NT2/D1 (cell line): ENCODE results near the gene TLE7.

Experiments
- SUZ12 ChIP-seq: IDR thresholded peaks from 2 replicates; pipeline ENCODE4 v1.6.1; 2011; ENCODE audit not compliant: insufficient read length, insufficient read depth; ENCODE audit errors: extremely low read depth
- YY1 ChIP-seq: IDR thresholded peaks from 2 replicates; pipeline ENCODE4 v1.6.1; 2011; ENCODE audit not compliant: insufficient read length, insufficient read depth
- ZNF274 ChIP-seq: IDR thresholded peaks from 2 replicates; pipeline ENCODE4 v1.6.1; 2011; ENCODE audit warnings: mild to moderate bottlenecking, low read depth, low read length

DNA sequence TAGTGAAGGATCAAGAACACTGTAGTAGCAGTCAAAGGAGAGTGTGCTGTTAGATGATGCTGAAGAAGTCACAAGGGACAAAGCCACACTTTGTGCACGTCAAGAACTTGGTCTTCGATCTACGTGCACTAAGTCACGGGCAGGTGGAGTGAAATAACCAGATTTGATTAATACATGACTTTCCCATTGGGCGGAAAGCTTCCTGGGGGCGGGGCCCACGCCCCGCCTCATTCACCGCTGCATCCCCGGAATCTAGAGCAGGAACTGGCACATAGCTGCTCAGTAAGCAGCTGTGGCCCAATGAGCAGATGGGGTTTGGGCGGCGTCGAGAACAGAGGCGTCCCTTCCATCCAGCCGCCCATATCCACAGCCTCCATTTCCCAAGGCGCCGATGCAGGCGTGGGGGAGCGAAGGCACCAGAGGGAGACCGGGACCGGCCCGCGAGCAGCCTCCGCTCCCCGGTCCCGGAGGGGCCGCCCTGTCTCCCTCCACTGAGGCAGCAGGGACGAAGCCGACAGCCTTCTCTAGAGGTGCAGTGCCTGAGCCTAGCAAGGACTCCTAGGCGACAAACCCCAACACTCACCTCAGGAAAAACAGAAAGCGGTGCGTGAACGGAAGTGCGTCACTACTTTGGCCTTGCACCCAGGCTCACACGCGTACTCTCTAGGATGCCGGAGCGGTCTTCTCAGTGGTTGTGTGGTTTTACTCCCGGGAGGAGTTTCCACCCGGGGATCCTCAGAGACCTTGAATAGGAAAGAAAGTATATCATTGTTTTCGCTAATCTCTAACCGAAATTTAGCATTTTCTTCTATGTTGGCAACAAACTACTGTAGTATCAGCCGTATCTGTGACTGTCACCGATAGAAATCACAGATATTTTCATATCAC lies 42.4 kb upstream of the TLE7 start:
- no peak for TF ChIP-seq SUZ12
- no peak for TF ChIP-seq ZNF274
- TF ChIP-seq YY1, result no peak
